Activated CD4-positive, alpha-beta T cell treated with anti-CD3 and anti-CD28 coated beads, Interleukin-2, amount 10 ng/mL, durations not matched to agents 7 days and 5 days (primary cell): ENCODE data around the gene MED29. TPM values are rescaled to one million over a fixed set of nuclear protein-coding genes. Genes with fewer than 3 reads are reported as not detected.

Experiments
- CTCF ChIA-PET: fragments of 350-600 bp; sonication (Branson Sonifier 250); formaldehyde crosslinking; loops from one replicate; lab custom pipeline; 2021; ENCODE audit warnings: antibody characterized with exemption; lab: Charles Lee
- POLR2A ChIA-PET: fragments of 350-600 bp; sonication (Branson Sonifier 250); formaldehyde crosslinking; loops from one replicate; lab custom pipeline; 2021; ENCODE audit warnings: antibody characterized with exemption; lab: Charles Lee
- DNase-seq: peaks from one replicate; pipeline ENCODE4 v3.0.0-alpha.2; 2020
- H3K27ac Mint-ChIP-seq: one replicate; pipeline ENCODE4 v1.8.0; 2021; ENCODE audit warnings: mild to moderate bottlenecking, moderate library complexity, mixed read lengths
- H3K27me3 Mint-ChIP-seq: one replicate; pipeline ENCODE4 v1.8.0; 2021; ENCODE audit warnings: mixed read lengths
- H3K36me3 Mint-ChIP-seq: one replicate; pipeline ENCODE4 v1.8.0; 2021; ENCODE audit warnings: low read depth, mixed read lengths
- H3K4me1 Mint-ChIP-seq: one replicate; pipeline ENCODE4 v1.8.0; 2021; ENCODE audit warnings: mixed read lengths
- H3K4me3 Mint-ChIP-seq: one replicate; pipeline ENCODE4 v1.8.0; 2021; ENCODE audit warnings: mild to moderate bottlenecking, moderate library complexity, mixed read lengths
- H3K9me3 Mint-ChIP-seq: one replicate; pipeline ENCODE4 v1.8.0; 2021; ENCODE audit warnings: mixed read lengths
- total RNA-seq, 2 experiments: library from RNA; stranded (reverse); gene quantifications; one replicate each; pipeline ENCODE4 v1.2.3, GENCODE V29; 2021

The MED29 gene
- total RNA-seq, 2 experiments from 2014 or later = 34.9 to 40.1 TPM

- peak overlapping the region; percentile 94 for H3K27ac Mint-ChIP-seq
- H3K36me3 Mint-ChIP-seq = peaks cover 50% of the 10 kb centered on the region
- no peaks in the 10 kb centered on the region for H3K9me3 Mint-ChIP-seq
- peaks cover 43% of the 10 kb centered on the region for H3K4me1 Mint-ChIP-seq
- DNase-seq = no peak
- ChIA-PET POLR2A (interaction anchor here (1.7 kb wide), 1 partner anchor 13 kb away, joined by 8 read pairs; no protein-coding TSS in a partner anchor), CTCF (interaction anchor here (1.1 to 2.3 kb wide), 7 partner anchors 9 to 480 kb away, joined by 3 to 69 read pairs (median 4); partner anchors contain the start of gene MRPS12)
- H3K27me3 Mint-ChIP-seq = peaks cover 1% of the 10 kb centered on the region
- peak overlapping the region; percentile 88 for H3K4me3 Mint-ChIP-seq
Measured at GRCh38 chr19:39410831-39411080, 19.6 kb downstream of the MED29 start.

GRCh38 chr19:39411081-39411831 lies 20.1 kb downstream of the MED29 start:
- POLR2A ChIA-PET = interaction anchor here (0.7 to 1.7 kb wide), 2 partner anchors 10 to 13 kb away, joined by 5 to 8 read pairs; no protein-coding TSS in a partner anchor
- H3K27me3 Mint-ChIP-seq = peaks cover 1% of the 10 kb centered on the region
- peak; percentile 26 for DNase-seq
- peaks cover 39% of the 10 kb centered on the region for H3K4me1 Mint-ChIP-seq
- peaks cover 50% of the 10 kb centered on the region for H3K36me3 Mint-ChIP-seq
- CTCF ChIA-PET = interaction anchor here (0.6 to 2.3 kb wide), 26 partner anchors 9 to 480 kb away, joined by 3 to 69 read pairs (median 4); partner anchors contain the start of genes GMFG, MED29, MRPS12 and PAF1
- H3K27ac Mint-ChIP-seq = peak overlapping the region; percentile 94
- H3K4me3 Mint-ChIP-seq = peak overlapping the region; percentile 88
- H3K9me3 Mint-ChIP-seq = no peaks in the 10 kb centered on the region

GRCh38 chr19:39411832-39412099 lies 20.6 kb downstream of the MED29 start:
- Mint-ChIP-seq H3K36me3 (peaks cover 50% of the 10 kb centered on the region), H3K4me1 (peaks cover 38% of the 10 kb centered on the region), H3K9me3 (no peaks in the 10 kb centered on the region), H3K27ac (peak overlapping the region; percentile 94), H3K27me3 (peaks cover 1% of the 10 kb centered on the region), H3K4me3 (peak overlapping the region; percentile 88)
- peak; percentile 94 for DNase-seq
- POLR2A ChIA-PET = interaction anchor here (0.7 to 1.7 kb wide), 2 partner anchors 10 to 14 kb away, joined by 5 to 8 read pairs; no protein-coding TSS in a partner anchor
- CTCF ChIA-PET = interaction anchor here (0.6 to 2.3 kb wide), 27 partner anchors 10 to 481 kb away, joined by 3 to 69 read pairs (median 4); partner anchors contain the start of genes GMFG, MED29, MRPS12 and PAF1

- Mint-ChIP-seq H3K27ac (peak within 1 kb of the TSS; percentile 94), H3K27me3 (peaks cover 1% of the 10 kb centered on the region), H3K4me3 (peak within 1 kb of the TSS; percentile 88), H3K36me3 (peaks cover 47% of the 10 kb centered on the region), H3K4me1 (peaks cover 38% of the 10 kb centered on the region), H3K9me3 (no peaks in the 10 kb centered on the region)
- ChIA-PET POLR2A (interaction anchor here (0.5 to 1.7 kb wide), 3 partner anchors 14 to 80 kb away, joined by 4 to 8 read pairs (median 4); partner anchors contain the start of gene RPS16), CTCF (interaction anchor here (0.6 to 2.3 kb wide), 24 partner anchors 9 to 1375 kb away, joined by 3 to 69 read pairs (median 4); partner anchors contain the start of genes GMFG, RPS16 and SAMD4B)
- peak; percentile 98 for DNase-seq
Measured at GRCh38 chr19:39412100-39412866, 21.1 kb downstream of the MED29 start, which contains the start of gene PLEKHG2. Gene PLEKHG2 (plus strand): TSS chr19:39412669. CDS start chr19:39414087, 1,418 bp downstream.

GRCh38 chr19:39412867-39413271 lies 21.7 kb downstream of the MED29 start:
- H3K36me3 Mint-ChIP-seq = peaks cover 43% of the 10 kb centered on the region
- DNase-seq = no peak
- H3K27ac Mint-ChIP-seq = peak overlapping the region; percentile 94
- H3K4me3 Mint-ChIP-seq = peak overlapping the region; percentile 88
- POLR2A ChIA-PET = interaction anchor here (0.5 to 1.0 kb wide), 2 partner anchors 23 to 80 kb away, joined by 4 read pairs; partner anchors contain the start of gene RPS16
- no peaks in the 10 kb centered on the region for H3K9me3 Mint-ChIP-seq
- peaks cover 38% of the 10 kb centered on the region for H3K4me1 Mint-ChIP-seq
- H3K27me3 Mint-ChIP-seq = peaks cover 1% of the 10 kb centered on the region
- CTCF ChIA-PET = interaction anchor here (0.8 to 2.3 kb wide), 10 partner anchors 9 to 200 kb away, joined by 3 to 69 read pairs (median 6); partner anchors contain the start of gene RPS16

- Mint-ChIP-seq H3K4me1 (peaks cover 38% of the 10 kb centered on the region), H3K27ac (peak overlapping the region; percentile 94), H3K27me3 (peaks cover 1% of the 10 kb centered on the region), H3K36me3 (peaks cover 37% of the 10 kb centered on the region), H3K9me3 (no peaks in the 10 kb centered on the region), H3K4me3 (peak overlapping the region; percentile 88)
- peak; percentile 31 for DNase-seq
- ChIA-PET POLR2A (no interaction called here), CTCF (interaction anchor here (2.2 kb wide), 1 partner anchor 16 kb away, joined by 11 read pairs; no protein-coding TSS in a partner anchor)
Measured at GRCh38 chr19:39413272-39413910, 22.2 kb downstream of the MED29 start.

- DNase-seq = no peak
- peaks cover 38% of the 10 kb centered on the region for H3K4me1 Mint-ChIP-seq
- H3K9me3 Mint-ChIP-seq = no peaks in the 10 kb centered on the region
- ChIA-PET POLR2A (no interaction called here), CTCF (interaction anchor here (2.2 kb wide), 1 partner anchor 17 kb away, joined by 11 read pairs; no protein-coding TSS in a partner anchor)
- H3K27ac Mint-ChIP-seq = peak overlapping the region; percentile 81
- H3K36me3 Mint-ChIP-seq = peaks cover 36% of the 10 kb centered on the region
- peak overlapping the region; percentile 88 for H3K4me3 Mint-ChIP-seq
- H3K27me3 Mint-ChIP-seq = peaks cover 1% of the 10 kb centered on the region
Measured at GRCh38 chr19:39413911-39414608, 22.9 kb downstream of the MED29 start.

GRCh38 chr19:39415111-39416046 lies 24.2 kb downstream of the MED29 start:
- H3K27me3 Mint-ChIP-seq = peaks cover 1% of the 10 kb centered on the region
- H3K36me3 Mint-ChIP-seq = peaks cover 32% of the 10 kb centered on the region
- peak overlapping the region; percentile 57 for H3K27ac Mint-ChIP-seq
- ChIA-PET POLR2A (no interaction called here), CTCF (interaction anchor here (0.6 to 2.2 kb wide), 3 partner anchors 17 to 39 kb away, joined by 3 to 11 read pairs (median 6); no protein-coding TSS in a partner anchor)
- H3K9me3 Mint-ChIP-seq = no peaks in the 10 kb centered on the region
- H3K4me3 Mint-ChIP-seq = no peak overlapping the region
- peaks cover 35% of the 10 kb centered on the region for H3K4me1 Mint-ChIP-seq
- DNase-seq = no peak

GRCh38 chr19:39416152-39417120 lies 25.3 kb downstream of the MED29 start:
- no peaks in the 10 kb centered on the region for H3K9me3 Mint-ChIP-seq
- DNase-seq = no peak
- ChIA-PET CTCF (interaction anchor here (0.6 to 3.8 kb wide), 4 partner anchors 13 to 40 kb away, joined by 3 to 16 read pairs (median 4); no protein-coding TSS in a partner anchor), POLR2A (no interaction called here)
- peaks cover 24% of the 10 kb centered on the region for H3K36me3 Mint-ChIP-seq
- peaks cover 1% of the 10 kb centered on the region for H3K27me3 Mint-ChIP-seq
- peaks cover 25% of the 10 kb centered on the region for H3K4me1 Mint-ChIP-seq
- H3K27ac Mint-ChIP-seq = no peak overlapping the region
- H3K4me3 Mint-ChIP-seq = no peak overlapping the region
